PC-3 (cell line): Measurements from ENCODE around the gene PWWP3B. TPM values are rescaled to one million over a fixed set of nuclear protein-coding genes. Genes with fewer than 3 reads are reported as not detected.
A peak's percentile ranks its signal among the peaks of the same experiment; 100 is the strongest.

Source experiments
- ATAC-seq: fragments of 200-7000 bp; cut with Tn5 transposase; 2 replicates; pipeline ENCODE4 v1.9.1; 2020; ENCODE audit warnings: mild to moderate bottlenecking, moderate library complexity
- BruUV-seq: library from RNA; stranded (reverse); fragments of 400-500 nt; replicated peaks from 2 replicates; lab custom pipeline; 2021; lab: Mats Ljungman, UMichigan
- CTCF ChIA-PET: fragments of 300-600 bp; sonication (Branson Sonifier 250); formaldehyde crosslinking; loops from one replicate; lab custom pipeline; 2022; ENCODE audit warnings: antibody characterized with exemption; lab: Charles Lee
- POLR2A ChIA-PET: fragments of 300-600 bp; sonication (Branson Sonifier 250); formaldehyde crosslinking; loops from one replicate; lab custom pipeline; 2022; ENCODE audit warnings: antibody characterized with exemption; ENCODE audit not compliant: unreplicated experiment; lab: Charles Lee
- DNase-seq: peaks from one replicate; pipeline ENCODE4 v3.0.0-alpha.2; 2015
- H2AFZ ChIP-seq: fragments of 300-600 bp; sonication (generic); 2 replicates; pipeline ENCODE4 v1.6.0; 2016; ENCODE audit warnings: antibody characterized with exemption, low read length
- H3F3A ChIP-seq: fragments of 300-600 bp; sonication (generic); one replicate; pipeline ENCODE4 v1.6.0; 2017; ENCODE audit warnings: antibody characterized with exemption, low read length, control low read depth, mild to moderate bottlenecking; ENCODE audit not compliant: unreplicated experiment
- H3K27ac ChIP-seq: fragments of 300-600 bp; sonication (generic); 2 replicates; pipeline ENCODE4 v1.5.1; 2016; ENCODE audit warnings: mild to moderate bottlenecking, low read length
- H3K27me3 ChIP-seq: fragments of 300-600 bp; sonication (generic); 2 replicates; pipeline ENCODE4 v1.6.1; 2016; ENCODE audit warnings: low read length, mixed read lengths
- H3K36me3 ChIP-seq: fragments of 300-600 bp; sonication (generic); 2 replicates; pipeline ENCODE4 v1.6.1; 2016; ENCODE audit warnings: low read depth, mixed run types, low read length, mixed read lengths
- H3K4me1 ChIP-seq: fragments of 300-600 bp; sonication (generic); 2 replicates; pipeline ENCODE4 v1.5.1; 2016; ENCODE audit warnings: low read length; ENCODE audit not compliant: insufficient read depth
- H3K4me2 ChIP-seq: fragments of 300-600 bp; sonication (generic); 2 replicates; pipeline ENCODE4 v1.6.0; 2016; ENCODE audit warnings: low read length
- H3K4me3 ChIP-seq: fragments of 300-600 bp; sonication (generic); 2 replicates; pipeline ENCODE4 v1.5.1; 2016; ENCODE audit warnings: mild to moderate bottlenecking, low read length, mixed read lengths
- H3K79me2 ChIP-seq: fragments of 300-600 bp; sonication (generic); 2 replicates; pipeline ENCODE4 v1.6.1; 2017; ENCODE audit warnings: low read length, mixed read lengths
- H3K9ac ChIP-seq: fragments of 300-600 bp; sonication (generic); 2 replicates; pipeline ENCODE4 v1.6.0; 2016; ENCODE audit warnings: mild to moderate bottlenecking, low read length
- H3K9me2 ChIP-seq: fragments of 300-600 bp; sonication (generic); replicated peaks from 2 replicates; pipeline ENCODE4 v1.6.1; 2016; ENCODE audit warnings: mixed run types, low read length, mixed read lengths
- H3K9me3 ChIP-seq: fragments of 300-600 bp; sonication (generic); 2 replicates; pipeline ENCODE4 v1.6.1; 2016; ENCODE audit warnings: low read length, mixed read lengths
- H4K20me1 ChIP-seq: fragments of 300-600 bp; sonication (generic); 2 replicates; pipeline ENCODE4 v1.6.1; 2016; ENCODE audit warnings: low read length, mixed read lengths
- CTCF ChIP-seq: fragments of 300-600 bp; sonication (generic); conservative IDR thresholded peaks from 2 replicates; pipeline ENCODE4 v1.5.1; 2017; ENCODE audit warnings: antibody characterized with exemption, low read depth, mild to moderate bottlenecking, low read length
- EZH2 ChIP-seq: fragments of 300-600 bp; sonication (generic); IDR thresholded peaks from one replicate; pipeline ENCODE4 v1.6.1; 2017; ENCODE audit warnings: antibody characterized with exemption, mild to moderate bottlenecking, low read length; ENCODE audit not compliant: unreplicated experiment
- EZH2phosphoT487 ChIP-seq: fragments of 300-600 bp; sonication (generic); IDR thresholded peaks from 2 replicates; pipeline ENCODE4 v1.6.1; 2018; ENCODE audit warnings: mild to moderate bottlenecking, antibody characterized with exemption, low read length, borderline replicate concordance
- intact Hi-C: fragments of 100-400 bp; cut with micrococcal nuclease; formaldehyde crosslinking; loops from 2 replicates; pipeline ENCODE4 v1.9.0; 2023
- total RNA-seq: library from RNA; depleted of rRNA; stranded (reverse); fragments of >200 nt; gene quantifications from 2 replicates; pipeline ENCODE4 v1.2.3, GENCODE V29; 2014

Gene PWWP3B
- total RNA-seq, 1 experiment from 2014 or later: 0.07 TPM

- H3F3A ChIP-seq: no peaks in the 10 kb centered on the region
- H3K36me3 ChIP-seq: no peaks in the 10 kb centered on the region
- POLR2A ChIA-PET: no interaction called here
- intact Hi-C loops: loop anchor here (10.0 kb wide), 3 partner anchors 63 to 193 kb away; no protein-coding TSS in a partner anchor
- no peak for ATAC-seq
- H3K79me2 ChIP-seq: no peaks in the 10 kb centered on the region
- H3K4me3 ChIP-seq: no peak overlapping the region
- CTCF ChIA-PET: no interaction called here
- no TSS peak for BruUV-seq
- no peak for DNase-seq
- H2AFZ ChIP-seq: no peak overlapping the region
- H3K4me1 ChIP-seq: peaks cover 5% of the 10 kb centered on the region; the same call in 1 of the 2 replicates
- TF ChIP-seq CTCF (no peak), EZH2 (no peak), EZH2phosphoT487 (no peak)
- no peak overlapping the region for H3K9ac ChIP-seq
- no peaks in the 10 kb centered on the region for H3K27me3 ChIP-seq
- H3K4me2 ChIP-seq: no peak overlapping the region
- H4K20me1 ChIP-seq: no peaks in the 10 kb centered on the region
- no peaks in the 10 kb centered on the region for H3K9me2 ChIP-seq
- no peaks in the 10 kb centered on the region for H3K9me3 ChIP-seq
- H3K27ac ChIP-seq: no peak overlapping the region
Observed at GRCh38 chrX:106201502-106202178, 33.5 kb downstream of the PWWP3B start.

- ATAC-seq: peak; percentile 64
Observed at GRCh38 chrX:106203315-106203714, 35.2 kb downstream of the PWWP3B start.

More at GRCh38 chrX:106203315-106203714, 35.2 kb downstream of the PWWP3B start:
- POLR2A ChIA-PET: no interaction called here
- Histone ChIP-seq H2AFZ (no peak overlapping the region), H3K27me3 (no peaks in the 10 kb centered on the region), H3K9ac (no peak overlapping the region), H3K4me3 (no peak overlapping the region), H3K9me2 (no peaks in the 10 kb centered on the region), H3K4me2 (no peak overlapping the region), H3K79me2 (no peaks in the 10 kb centered on the region), H3K36me3 (no peaks in the 10 kb centered on the region), H3F3A (no peaks in the 10 kb centered on the region), H3K4me1 (peaks cover 5% of the 10 kb centered on the region; the same call in 1 of the 2 replicates), H3K27ac (no peak overlapping the region), H3K9me3 (no peaks in the 10 kb centered on the region), H4K20me1 (no peaks in the 10 kb centered on the region)
- intact Hi-C loops: loop anchor here (10.0 kb wide), 3 partner anchors 61 to 191 kb away; no protein-coding TSS in a partner anchor
- CTCF ChIA-PET: no interaction called here
- no peak for TF ChIP-seq EZH2phosphoT487
- peak; percentile 59 for TF ChIP-seq CTCF
- BruUV-seq: no TSS peak
- peak; percentile 67 for DNase-seq
